ENCODE measurements around the gene PTPRU.
A peak's percentile ranks its signal among the peaks of the same experiment; 100 is the strongest.

The PTPRU gene

DNA sequence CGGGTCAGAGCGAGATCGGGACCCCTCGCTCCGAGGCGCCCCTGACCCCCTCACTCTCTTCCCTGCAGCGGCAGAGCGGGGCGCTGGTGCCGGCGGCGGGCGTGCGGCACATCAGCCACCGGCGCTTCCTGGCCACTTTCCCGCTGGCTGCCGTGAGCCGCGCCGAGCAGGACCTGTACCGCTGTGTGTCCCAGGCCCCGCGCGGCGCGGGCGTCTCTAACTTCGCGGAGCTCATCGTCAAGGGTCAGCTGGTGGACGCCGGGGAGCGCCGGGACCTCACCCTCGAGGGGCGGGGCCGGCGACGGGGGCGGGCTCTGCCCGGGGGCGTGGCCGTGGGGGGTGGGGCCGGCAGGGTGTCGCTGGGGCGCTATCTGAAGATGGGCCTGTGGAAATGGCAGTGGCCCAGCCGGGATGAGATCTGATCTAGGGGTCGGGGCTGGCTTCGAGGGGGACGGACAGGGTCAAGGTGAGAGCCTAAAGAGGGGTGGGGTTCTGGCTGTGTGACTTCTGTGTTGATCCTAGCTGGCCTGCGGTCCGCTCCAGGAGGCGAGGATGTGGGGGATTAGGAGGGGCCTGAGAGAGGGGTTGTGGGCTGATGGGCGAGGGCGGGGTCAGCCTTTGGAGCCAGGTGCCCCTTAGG, 23.6 kb downstream of the PTPRU start:
- no peak for TF ChIP-seq ZFX (IDR thresholded peaks at IDR 0.05; ENCODE audit: borderline replicate concordance)
- TF ChIP-seq, protein P1, sequence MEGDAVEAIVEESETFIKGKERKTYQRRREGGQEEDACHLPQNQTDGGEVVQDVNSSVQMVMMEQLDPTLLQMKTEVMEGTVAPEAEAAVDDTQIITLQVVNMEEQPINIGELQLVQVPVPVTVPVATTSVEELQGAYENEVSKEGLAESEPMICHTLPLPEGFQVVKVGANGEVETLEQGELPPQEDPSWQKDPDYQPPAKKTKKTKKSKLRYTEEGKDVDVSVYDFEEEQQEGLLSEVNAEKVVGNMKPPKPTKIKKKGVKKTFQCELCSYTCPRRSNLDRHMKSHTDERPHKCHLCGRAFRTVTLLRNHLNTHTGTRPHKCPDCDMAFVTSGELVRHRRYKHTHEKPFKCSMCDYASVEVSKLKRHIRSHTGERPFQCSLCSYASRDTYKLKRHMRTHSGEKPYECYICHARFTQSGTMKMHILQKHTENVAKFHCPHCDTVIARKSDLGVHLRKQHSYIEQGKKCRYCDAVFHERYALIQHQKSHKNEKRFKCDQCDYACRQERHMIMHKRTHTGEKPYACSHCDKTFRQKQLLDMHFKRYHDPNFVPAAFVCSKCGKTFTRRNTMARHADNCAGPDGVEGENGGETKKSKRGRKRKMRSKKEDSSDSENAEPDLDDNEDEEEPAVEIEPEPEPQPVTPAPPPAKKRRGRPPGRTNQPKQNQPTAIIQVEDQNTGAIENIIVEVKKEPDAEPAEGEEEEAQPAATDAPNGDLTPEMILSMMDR (IDR thresholded peaks at IDR 0.05) = no peak
- H3K27ac ChIP-seq = no peak overlapping the region

DNA sequence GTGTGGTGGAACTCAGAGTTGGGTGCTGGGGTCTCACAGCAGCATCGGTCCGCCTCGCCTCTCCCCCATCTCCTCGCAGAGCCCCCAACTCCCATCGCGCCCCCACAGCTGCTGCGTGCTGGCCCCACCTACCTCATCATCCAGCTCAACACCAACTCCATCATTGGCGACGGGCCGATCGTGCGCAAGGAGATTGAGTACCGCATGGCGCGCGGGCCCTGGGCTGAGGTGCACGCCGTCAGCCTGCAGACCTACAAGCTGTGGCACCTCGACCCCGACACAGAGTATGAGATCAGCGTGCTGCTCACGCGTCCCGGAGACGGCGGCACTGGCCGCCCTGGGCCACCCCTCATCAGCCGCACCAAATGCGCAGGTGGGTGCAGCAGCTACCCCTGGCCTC, 24.2 kb downstream of the PTPRU start:
- no peak for TF ChIP-seq ZFX (IDR thresholded peaks at IDR 0.05; ENCODE audit: borderline replicate concordance)
- H3K27ac ChIP-seq = no peak overlapping the region

DNA sequence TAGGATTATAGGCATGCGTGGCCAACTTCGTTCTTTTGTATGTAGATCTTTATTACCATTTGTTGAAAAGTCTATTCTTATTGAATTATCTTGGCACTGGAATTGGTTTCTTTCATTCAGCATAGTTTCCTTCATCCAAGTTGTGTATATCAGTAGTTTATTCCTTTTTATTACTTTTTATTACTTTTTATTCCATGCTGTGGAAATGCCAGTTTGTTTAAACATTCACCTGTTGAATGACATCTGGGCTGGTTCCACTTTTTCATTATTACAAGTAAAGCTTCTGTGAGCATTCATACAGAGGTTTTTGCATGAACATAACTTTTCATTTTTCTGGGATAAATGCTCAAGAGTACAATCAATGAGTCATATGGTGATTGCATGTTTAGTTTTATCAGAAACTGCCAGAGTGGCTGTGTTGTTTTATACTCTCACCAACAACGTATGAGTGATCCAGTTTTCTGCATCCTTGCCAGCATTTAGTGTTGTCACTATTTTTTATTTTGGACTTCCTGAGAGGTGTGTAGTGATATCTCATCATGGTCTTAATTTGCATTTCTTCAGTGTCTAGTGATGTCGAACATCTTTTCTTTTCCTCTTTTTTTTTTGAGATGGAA, 28.6 kb downstream of the PTPRU start:
- H3K27ac ChIP-seq = no peak overlapping the region

DNA sequence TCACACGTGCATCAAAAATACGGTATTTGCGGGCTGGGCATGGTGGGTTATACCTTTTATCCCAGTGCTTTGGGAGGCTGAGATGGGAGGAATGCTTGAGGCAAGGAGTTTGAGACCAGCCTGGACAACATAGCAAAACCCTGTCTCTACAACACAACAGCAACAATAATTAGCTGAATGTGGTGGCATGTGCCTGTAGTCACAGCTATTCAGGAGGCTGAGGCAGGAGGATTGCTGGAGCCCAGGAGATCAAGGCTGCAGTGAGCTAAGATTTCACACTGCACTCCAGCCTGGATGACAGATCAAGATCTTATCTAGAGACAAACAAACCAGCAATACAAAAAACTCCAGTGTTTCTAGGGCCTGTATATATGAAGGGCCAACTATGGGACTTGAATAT, 30.6 kb downstream of the PTPRU start:
- no peak for TF ChIP-seq ZFX (IDR thresholded peaks at IDR 0.05; ENCODE audit: borderline replicate concordance)
- TF ChIP-seq, protein P1 (IDR thresholded peaks at IDR 0.05) = no peak
- no peak overlapping the region for H3K27ac ChIP-seq

More for the DNA sequence above, 28.6 kb downstream of the PTPRU start:
- TF ChIP-seq, protein P1 (IDR thresholded peaks at IDR 0.05) = no peak
- TF ChIP-seq ZFX (IDR thresholded peaks at IDR 0.05; ENCODE audit: borderline replicate concordance) = no peak

DNA sequence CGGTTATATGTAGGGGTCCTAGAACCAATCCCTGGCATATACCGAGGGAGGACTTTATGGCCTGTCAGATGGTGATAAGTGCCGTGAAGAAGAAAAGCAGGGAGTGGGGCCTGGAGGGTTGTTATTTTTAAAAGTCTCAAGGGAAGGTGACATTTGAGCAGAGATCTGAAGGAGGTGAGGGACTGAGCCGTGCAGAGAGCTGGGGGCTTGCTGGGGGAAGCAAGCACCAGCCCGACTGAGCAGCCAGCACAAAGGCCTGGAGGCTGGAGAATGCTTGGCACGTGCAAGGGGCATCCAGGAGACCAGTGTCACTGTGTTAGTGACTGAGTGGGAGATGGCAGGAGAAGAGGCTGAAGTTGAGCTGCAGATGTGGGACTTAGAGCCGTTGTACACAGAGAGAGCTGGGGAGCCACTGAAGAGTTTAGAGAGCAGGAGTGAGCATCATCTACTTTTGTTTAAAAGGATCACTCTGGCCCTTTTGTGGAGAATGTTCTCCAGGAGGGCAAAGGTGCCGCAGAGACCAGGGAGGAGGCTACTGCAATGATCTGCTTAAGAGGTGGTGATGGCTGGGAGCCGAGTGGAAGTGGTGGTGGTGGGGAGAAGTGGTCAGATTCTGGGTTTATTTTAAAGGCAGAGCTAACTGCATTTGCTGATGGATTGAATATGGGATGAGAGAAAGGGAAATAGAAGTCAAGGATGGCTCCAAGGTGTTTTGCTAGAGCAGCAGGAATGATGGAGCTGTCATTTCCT, 31.2 kb downstream of the PTPRU start:
- TF ChIP-seq, protein P1 (IDR thresholded peaks at IDR 0.05) = no peak
- TF ChIP-seq ZFX (IDR thresholded peaks at IDR 0.05; ENCODE audit: borderline replicate concordance) = no peak
- H3K27ac ChIP-seq = no peak overlapping the region

DNA sequence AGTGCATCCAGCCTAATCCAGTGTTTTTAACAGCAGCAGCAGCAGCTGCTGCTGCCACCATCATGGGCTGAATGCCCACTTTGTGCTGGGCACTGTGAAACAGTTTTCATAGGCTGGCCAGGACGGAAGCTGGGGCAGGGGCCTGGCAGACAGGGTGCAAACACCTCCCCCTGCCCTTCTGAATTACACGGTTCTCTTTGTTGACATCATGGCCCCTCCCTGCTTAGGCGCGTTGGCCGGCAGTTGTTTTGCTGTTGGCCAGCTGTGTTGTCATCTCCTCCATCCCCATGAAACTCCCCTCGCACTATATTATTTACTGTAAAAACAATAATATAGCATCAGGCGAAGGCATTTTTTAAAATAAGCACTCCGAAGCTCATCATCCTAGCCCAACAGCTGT, 33.1 kb downstream of the PTPRU start:
- TF ChIP-seq, protein P1 (IDR thresholded peaks at IDR 0.05) = no peak
- no peak for TF ChIP-seq ZFX (IDR thresholded peaks at IDR 0.05; ENCODE audit: borderline replicate concordance)
- H3K27ac ChIP-seq = no peak overlapping the region

DNA sequence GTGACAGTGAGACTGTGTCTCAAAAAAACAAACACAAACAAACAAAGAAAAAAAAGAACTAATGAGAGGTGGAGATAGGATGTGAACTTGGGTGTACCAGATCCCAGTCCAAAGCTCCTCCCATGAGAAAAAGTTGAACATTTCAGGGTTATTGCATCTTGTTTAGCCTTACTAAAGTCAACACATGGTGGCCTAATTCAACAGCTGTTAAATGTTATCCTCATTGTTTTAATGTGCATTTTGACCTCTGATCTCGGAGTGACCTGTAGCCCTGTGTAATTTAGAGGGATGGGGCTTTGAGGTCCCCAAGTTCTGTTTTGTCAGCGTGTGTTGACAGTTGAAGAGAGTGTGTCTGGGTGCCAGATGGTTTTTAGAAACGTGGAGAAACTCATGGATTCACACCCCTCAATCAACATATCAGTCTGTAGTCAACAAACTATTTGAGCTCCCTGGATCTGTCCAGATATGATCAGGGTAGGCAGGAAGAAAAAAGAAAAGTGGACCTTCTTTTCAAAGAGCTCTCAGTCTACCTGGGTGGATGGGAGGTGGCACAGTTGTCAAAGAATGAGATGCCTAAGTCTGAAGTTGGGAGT, 34.7 kb downstream of the PTPRU start:
- no peak for TF ChIP-seq ZFX (IDR thresholded peaks at IDR 0.05; ENCODE audit: borderline replicate concordance)
- TF ChIP-seq, protein P1 (IDR thresholded peaks at IDR 0.05) = no peak
- peak overlapping the region; percentile 40 for H3K27ac ChIP-seq
